ENCODE measurements around the gene LRMDA. TPM values are rescaled to one million over a fixed set of nuclear protein-coding genes. Genes with fewer than 3 reads are reported as not detected.

LRMDA gene
- total RNA-seq, 4 donors from 2014 or later, result 7.3 to 20.1 (median 8.4) TPM

GRCh38 chr10:76198287-76199035 lies 767.0 kb downstream of the LRMDA start:
- H3K36me3 ChIP-seq, result no peaks in the 10 kb centered on the region
- no peak for ATAC-seq
- H3K27me3 ChIP-seq, result no peaks in the 10 kb centered on the region
- 63 to 80% methylated on average over 4 of the region's 4 CpGs for WGBS, 2 donors (ENCODE audit: low coverage in 1 of 2)
- TF ChIP-seq EP300 (IDR thresholded peaks at IDR 0.05), result no peak
- no peak for TF ChIP-seq CTCF (IDR thresholded peaks at IDR 0.05)
- TF ChIP-seq POLR2AphosphoS5 (IDR thresholded peaks at IDR 0.05), result no peak
- no peak for TF ChIP-seq POLR2A (IDR thresholded peaks at IDR 0.05)
- H3K27ac ChIP-seq, result no peak overlapping the region
- no peaks in the 10 kb centered on the region for H3K9me3 ChIP-seq
- H3K4me3 ChIP-seq, result no peak overlapping the region
- peaks cover 0 to 15% (median 0%) of the 10 kb centered on the region in 3 donors for H3K4me1 ChIP-seq

- 96 to 97% methylated on average over 4 of the region's 4 CpGs for WGBS, 2 donors (ENCODE audit: low coverage in 1 of 2)
- no peaks in the 10 kb centered on the region for H3K36me3 ChIP-seq
- no peak overlapping the region for H3K27ac ChIP-seq
- H3K4me3 ChIP-seq, result no peak overlapping the region
- H3K27me3 ChIP-seq, result no peaks in the 10 kb centered on the region
- no peaks in the 10 kb centered on the region for H3K4me1 ChIP-seq
- ATAC-seq, result no peak
- no peak for TF ChIP-seq CTCF (IDR thresholded peaks at IDR 0.05)
- no peak for TF ChIP-seq EP300 (IDR thresholded peaks at IDR 0.05)
- TF ChIP-seq POLR2A (IDR thresholded peaks at IDR 0.05), result no peak
- no peak for TF ChIP-seq POLR2AphosphoS5 (IDR thresholded peaks at IDR 0.05)
- H3K9me3 ChIP-seq, result no peaks in the 10 kb centered on the region
Measured at GRCh38 chr10:76201962-76202361, 770.5 kb downstream of the LRMDA start.

GRCh38 chr10:76202777-76203176 lies 771.4 kb downstream of the LRMDA start:
- no peaks in the 10 kb centered on the region for H3K9me3 ChIP-seq
- TF ChIP-seq EP300 (IDR thresholded peaks at IDR 0.05), result no peak
- TF ChIP-seq POLR2A (IDR thresholded peaks at IDR 0.05), result no peak
- TF ChIP-seq CTCF (IDR thresholded peaks at IDR 0.05), result no peak
- no peak for TF ChIP-seq POLR2AphosphoS5 (IDR thresholded peaks at IDR 0.05)
- ATAC-seq, result no peak
- no peak overlapping the region for H3K4me3 ChIP-seq
- no peaks in the 10 kb centered on the region for H3K36me3 ChIP-seq
- no peaks in the 10 kb centered on the region for H3K27me3 ChIP-seq
- 75 to 100% methylated on average over 1 of the region's 1 CpG for WGBS, 2 donors (ENCODE audit: low coverage in 1 of 2)
- H3K27ac ChIP-seq, result no peak overlapping the region
- no peaks in the 10 kb centered on the region for H3K4me1 ChIP-seq

GRCh38 chr10:76205361-76205760 lies 773.9 kb downstream of the LRMDA start:
- Histone ChIP-seq H3K27ac (no peak overlapping the region), H3K9me3 (no peaks in the 10 kb centered on the region), H3K27me3 (no peaks in the 10 kb centered on the region), H3K36me3 (no peaks in the 10 kb centered on the region), H3K4me3 (no peak overlapping the region), H3K4me1 (no peaks in the 10 kb centered on the region)
- ATAC-seq, result no peak
- TF ChIP-seq POLR2AphosphoS5 (IDR thresholded peaks at IDR 0.05) (no peak), EP300 (IDR thresholded peaks at IDR 0.05) (no peak), CTCF (IDR thresholded peaks at IDR 0.05) (no peak), POLR2A (IDR thresholded peaks at IDR 0.05) (no peak)
- 44 to 71% methylated on average over 1 to 2 of the region's 2 CpGs for WGBS, 2 donors (ENCODE audit: low coverage in 1 of 2)

GRCh38 chr10:76206797-76207352 lies 775.5 kb downstream of the LRMDA start:
- TF ChIP-seq POLR2A (IDR thresholded peaks at IDR 0.05) (no peak), POLR2AphosphoS5 (IDR thresholded peaks at IDR 0.05) (no peak), CTCF (IDR thresholded peaks at IDR 0.05) (no peak), EP300 (IDR thresholded peaks at IDR 0.05) (no peak)

More at GRCh38 chr10:76206797-76207352, 775.5 kb downstream of the LRMDA start:
- ATAC-seq, result no peak
- no peaks in the 10 kb centered on the region for H3K4me1 ChIP-seq
- 93 to 97% methylated on average over 2 to 7 of the region's 8 CpGs for WGBS, 2 donors (ENCODE audit: low coverage in 1 of 2)
- no peaks in the 10 kb centered on the region for H3K9me3 ChIP-seq
- no peak overlapping the region for H3K4me3 ChIP-seq
- H3K27me3 ChIP-seq, result no peaks in the 10 kb centered on the region
- no peak overlapping the region for H3K27ac ChIP-seq
- H3K36me3 ChIP-seq, result no peaks in the 10 kb centered on the region
